Neural cell (in vitro differentiated cells): ENCODE results near the gene CD80. TPM values are rescaled to one million over a fixed set of nuclear protein-coding genes. Genes with fewer than 3 reads are reported as not detected.

Experiments used
- H2AFZ ChIP-seq: fragments of 200-600, 300-800 bp; sonication (generic), shearing (Covaris generic); 2 replicates; pipeline ENCODE4 v1.6.0; 2014; ENCODE audit warnings: low read depth, mild to moderate bottlenecking, antibody characterized with exemption, low read length, moderate library complexity
- H3F3A ChIP-seq: fragments of 200-600 bp; shearing (Covaris generic); 2 replicates; pipeline ENCODE4 v1.6.1; 2016; ENCODE audit warnings: mild to moderate bottlenecking, moderate library complexity, mixed read lengths, antibody characterized with exemption, low read length; ENCODE audit not compliant: insufficient read depth, poor library complexity, severe bottlenecking
- H3K27ac ChIP-seq: fragments of 200-600, 300-800 bp; sonication (generic), shearing (Covaris generic); 2 replicates; pipeline ENCODE4 v1.5.1; 2014; ENCODE audit warnings: mild to moderate bottlenecking, low read length, moderate library complexity
- H3K27me3 ChIP-seq: fragments of 300-800, 200-600 bp; sonication (generic), shearing (Covaris generic); 2 replicates; pipeline ENCODE4 v1.6.0; 2014; ENCODE audit warnings: mild to moderate bottlenecking, low read depth, low read length, moderate library complexity; ENCODE audit not compliant: insufficient read depth
- H3K36me3 ChIP-seq: fragments of 300-800, 200-600 bp; sonication (generic), shearing (Covaris generic); 2 replicates; pipeline ENCODE4 v1.5.1; 2014; ENCODE audit warnings: mild to moderate bottlenecking, antibody characterized with exemption, low read length, moderate library complexity; ENCODE audit not compliant: insufficient read depth
- H3K4me2 ChIP-seq: fragments of 300-800, 200-600 bp; sonication (generic), shearing (Covaris generic); 2 replicates; pipeline ENCODE4 v1.6.0; 2014; ENCODE audit warnings: mild to moderate bottlenecking, low read length
- H3K4me3 ChIP-seq: fragments of 300-800, 200-600 bp; sonication (generic), shearing (Covaris generic); 2 replicates; pipeline ENCODE4 v1.5.1; 2014; ENCODE audit warnings: mild to moderate bottlenecking, low read length, moderate library complexity
- H3K79me2 ChIP-seq: fragments of 200-600 bp; shearing (Covaris generic); replicated peaks from 2 replicates; pipeline ENCODE4 v1.6.0; 2014; ENCODE audit warnings: mild to moderate bottlenecking, low read length, moderate library complexity; ENCODE audit not compliant: insufficient read depth
- H3K9ac ChIP-seq: fragments of 300-800, 200-600 bp; sonication (generic), shearing (Covaris generic); 2 replicates; pipeline ENCODE4 v1.6.1; 2016; ENCODE audit warnings: mild to moderate bottlenecking, low read length, mixed read lengths
- H3K9me2 ChIP-seq: fragments of 200-600 bp; shearing (Covaris generic); 2 replicates; pipeline ENCODE4 v1.6.1; 2016; ENCODE audit warnings: mild to moderate bottlenecking, low read length, mixed read lengths; ENCODE audit not compliant: insufficient read depth
- H3K9me3 ChIP-seq: fragments of 200-600, 300-800 bp; sonication (generic), shearing (Covaris generic); 2 replicates; pipeline ENCODE4 v1.6.1; 2016; ENCODE audit warnings: mild to moderate bottlenecking, mixed run types, low read length, moderate library complexity, mixed read lengths
- H4K20me1 ChIP-seq: fragments of 200-600 bp; shearing (Covaris generic); 2 replicates; pipeline ENCODE4 v1.6.1; 2016; ENCODE audit warnings: mild to moderate bottlenecking, mixed run types; ENCODE audit not compliant: insufficient read depth
- CTCF ChIP-seq: fragments of 450-650 bp; IDR thresholded peaks from 2 replicates; pipeline ENCODE4 v1.5.1; 2014; ENCODE audit warnings: antibody characterized with exemption, mild to moderate bottlenecking, moderate library complexity; ENCODE audit not compliant: poor library complexity, severe bottlenecking
- EP300 ChIP-seq: fragments of 450-650 bp; conservative IDR thresholded peaks from 2 replicates; pipeline ENCODE4 v1.6.1; 2014; ENCODE audit warnings: antibody characterized with exemption, mild to moderate bottlenecking, moderate library complexity; ENCODE audit not compliant: poor library complexity, severe bottlenecking
- EZH2 ChIP-seq: fragments of 200-600, 300-800 bp; shearing (Covaris generic), sonication (generic); IDR thresholded peaks from 2 replicates; pipeline ENCODE4 v1.6.1; 2014; ENCODE audit warnings: antibody characterized with exemption, low read length, borderline replicate concordance, mild to moderate bottlenecking; ENCODE audit not compliant: insufficient read depth, poor library complexity, severe bottlenecking
- POLR2AphosphoS5 ChIP-seq: IDR thresholded peaks from 2 replicates; pipeline ENCODE4 v1.6.1; 2012
- SMC3 ChIP-seq: fragments of 450-650 bp; conservative IDR thresholded peaks from 2 replicates; pipeline ENCODE4 v1.6.1; 2014; ENCODE audit warnings: antibody characterized with exemption, mild to moderate bottlenecking, moderate library complexity; ENCODE audit not compliant: poor library complexity
- TAF1 ChIP-seq: IDR thresholded peaks from 2 replicates; pipeline ENCODE4 v1.6.1; 2012; ENCODE audit warnings: low read depth
- polyA plus RNA-seq: library from polyadenylated mRNA; depleted of rRNA; stranded (reverse); fragments of >200 nt; gene quantifications from 2 replicates; pipeline ENCODE4 v1.2.3, GENCODE V29; 2014

The CD80 gene
- polyA plus RNA-seq, 1 donor from 2014 or later, result not detected

- H2AFZ ChIP-seq, result no peak overlapping the region
- H3K36me3 ChIP-seq, result no peaks in the 10 kb centered on the region
- no peaks in the 10 kb centered on the region for H4K20me1 ChIP-seq
- no peaks in the 10 kb centered on the region for H3K9me2 ChIP-seq
- no peak overlapping the region for H3K27ac ChIP-seq
- H3K27me3 ChIP-seq, result no peaks in the 10 kb centered on the region
- no peak overlapping the region for H3K4me2 ChIP-seq
- H3K4me3 ChIP-seq, result no peak overlapping the region
- H3K9me3 ChIP-seq, result no peaks in the 10 kb centered on the region
- H3F3A ChIP-seq, result no peaks in the 10 kb centered on the region
- H3K9ac ChIP-seq, result no peak overlapping the region
- H3K79me2 ChIP-seq, result no peaks in the 10 kb centered on the region
- TF ChIP-seq SMC3, result no peak
Measured at GRCh38 chr3:119550192-119550910, 9.1 kb downstream of the CD80 start.

GRCh38 chr3:119548341-119548740, 11.1 kb downstream of the CD80 start:
- H4K20me1 ChIP-seq, result no peaks in the 10 kb centered on the region
- H3K36me3 ChIP-seq, result no peaks in the 10 kb centered on the region
- H3K4me3 ChIP-seq, result no peak overlapping the region
- no peak overlapping the region for H2AFZ ChIP-seq
- no peaks in the 10 kb centered on the region for H3K9me2 ChIP-seq
- no peaks in the 10 kb centered on the region for H3K9me3 ChIP-seq
- no peak overlapping the region for H3K4me2 ChIP-seq
- no peak overlapping the region for H3K27ac ChIP-seq
- TF ChIP-seq TAF1, result no peak
- TF ChIP-seq POLR2AphosphoS5, result no peak
- no peak for TF ChIP-seq EZH2
- no peak for TF ChIP-seq EP300
- no peak for TF ChIP-seq CTCF
- no peaks in the 10 kb centered on the region for H3F3A ChIP-seq
- H3K79me2 ChIP-seq, result no peaks in the 10 kb centered on the region
- no peak overlapping the region for H3K9ac ChIP-seq
- H3K27me3 ChIP-seq, result no peaks in the 10 kb centered on the region

- no peaks in the 10 kb centered on the region for H3K9me3 ChIP-seq
- TF ChIP-seq CTCF (no peak), SMC3 (no peak), EZH2 (no peak), TAF1 (no peak)
- H3K27ac ChIP-seq, result no peak overlapping the region
- H3F3A ChIP-seq, result no peaks in the 10 kb centered on the region
- no peaks in the 10 kb centered on the region for H3K27me3 ChIP-seq
- no peak overlapping the region for H3K4me3 ChIP-seq
- no peak overlapping the region for H3K9ac ChIP-seq
- H3K9me2 ChIP-seq, result no peaks in the 10 kb centered on the region
- H4K20me1 ChIP-seq, result no peaks in the 10 kb centered on the region
- H3K36me3 ChIP-seq, result no peaks in the 10 kb centered on the region
- no peak overlapping the region for H3K4me2 ChIP-seq
- H3K79me2 ChIP-seq, result no peaks in the 10 kb centered on the region
- H2AFZ ChIP-seq, result no peak overlapping the region
Measured at GRCh38 chr3:119547227-119547626, 12.2 kb downstream of the CD80 start.
